GM23338 (cell line): ENCODE measurements around the gene ADAM8. TPM values are rescaled to one million over a fixed set of nuclear protein-coding genes. Genes with fewer than 3 reads are reported as not detected.

Experiments used
- ATAC-seq: fragments of 200-7000 bp; cut with Tn5 transposase; 3 replicates; pipeline ENCODE4 v1.9.1; 2020
- DNase-seq: peaks from one replicate; pipeline ENCODE4 v3.0.0-alpha.2; 2015; ENCODE audit warnings: low spot score
- H2AFZ ChIP-seq: fragments of 200-600 bp; sonication (generic); 2 replicates; pipeline ENCODE4 v1.8.0; 2016; ENCODE audit warnings: antibody characterized with exemption, mild to moderate bottlenecking, moderate library complexity
- H3F3A ChIP-seq: fragments of 200-600 bp; sonication (generic); replicated peaks from 2 replicates; pipeline ENCODE4 v1.8.0; 2017; ENCODE audit warnings: antibody characterized with exemption, mixed run types, low read depth
- H3K27ac ChIP-seq: fragments of 200-600 bp; sonication (generic); 2 replicates; pipeline ENCODE4 v1.6.1; 2016; ENCODE audit warnings: low read depth
- H3K27me3 ChIP-seq: fragments of 200-600 bp; sonication (generic); 2 replicates; pipeline ENCODE4 v1.8.0; 2016; ENCODE audit warnings: mild to moderate bottlenecking, mixed run types, moderate library complexity; ENCODE audit not compliant: insufficient read depth
- H3K36me3 ChIP-seq: fragments of 200-600 bp; sonication (generic); 2 replicates; pipeline ENCODE4 v1.8.0; 2016; ENCODE audit warnings: mild to moderate bottlenecking; ENCODE audit not compliant: insufficient read depth
- H3K4me1 ChIP-seq: fragments of 200-600 bp; sonication (generic); 2 replicates; pipeline ENCODE4 v1.8.0; 2016; ENCODE audit warnings: mild to moderate bottlenecking, moderate library complexity; ENCODE audit not compliant: insufficient read depth
- H3K4me2 ChIP-seq: fragments of 200-600 bp; sonication (generic); 2 replicates; pipeline ENCODE4 v1.7.1; 2017; ENCODE audit warnings: mixed run types
- H3K4me3 ChIP-seq: fragments of 200-600 bp; sonication (generic); 2 replicates; pipeline ENCODE4 v1.6.1; 2016; ENCODE audit warnings: mixed run types
- H3K79me2 ChIP-seq: fragments of 200-600 bp; sonication (generic); replicated peaks from 2 replicates; pipeline ENCODE4 v1.8.0; 2017; ENCODE audit warnings: mild to moderate bottlenecking; ENCODE audit not compliant: insufficient read depth
- H3K9me2 ChIP-seq: fragments of 200-600 bp; sonication (generic); 2 replicates; pipeline ENCODE4 v1.8.0; 2017; ENCODE audit not compliant: insufficient read depth
- H4K20me1 ChIP-seq: fragments of 200-600 bp; sonication (generic); replicated peaks from 2 replicates; pipeline ENCODE4 v1.8.0; 2017; ENCODE audit warnings: mild to moderate bottlenecking; ENCODE audit not compliant: insufficient read depth
- H3K27ac Mint-ChIP-seq: 2 replicates; pipeline ENCODE4 v1.8.0; 2020; ENCODE audit warnings: inconsistent platforms, mild to moderate bottlenecking, moderate library complexity, mixed read lengths
- H3K27me3 Mint-ChIP-seq: 3 replicates; pipeline ENCODE4 v1.8.0; 2022; ENCODE audit warnings: low read depth, mild to moderate bottlenecking, moderate library complexity, mixed read lengths, inconsistent platforms; ENCODE audit not compliant: insufficient read depth, poor library complexity
- H3K36me3 Mint-ChIP-seq: 3 replicates; pipeline ENCODE4 v1.8.0; 2021; ENCODE audit warnings: low read depth, mild to moderate bottlenecking, inconsistent platforms, moderate library complexity, mixed read lengths
- H3K4me1 Mint-ChIP-seq: 3 replicates; pipeline ENCODE4 v1.8.0; 2020; ENCODE audit warnings: mild to moderate bottlenecking, inconsistent platforms, mixed read lengths
- H3K4me3 Mint-ChIP-seq: 3 replicates; pipeline ENCODE4 v1.8.0; 2021; ENCODE audit warnings: moderate library complexity, mild to moderate bottlenecking, inconsistent platforms, mixed read lengths
- H3K9me3 Mint-ChIP-seq: 3 replicates; pipeline ENCODE4 v1.8.0; 2020; ENCODE audit warnings: moderate library complexity, mild to moderate bottlenecking, inconsistent platforms, mixed read lengths
- CREB1 ChIP-seq: fragments of 250-450 bp; sonication (Bioruptor Pico); IDR thresholded peaks from 2 replicates; pipeline ENCODE4 v1.5.0; 2020; ENCODE audit warnings: low read depth, mild to moderate bottlenecking, moderate library complexity
- CTCF ChIP-seq, 2 experiments: fragments of 200-600 bp in 1 of 2; sonication (generic) in 1 of 2; conservative IDR thresholded peaks; 2 replicates each; pipeline versions ENCODE4 v1.5.1 to v1.6.1; 2016 to 2017; ENCODE audit warnings: antibody characterized with exemption in 2 of 2, low read depth in 2 of 2, mild to moderate bottlenecking in 2 of 2, moderate library complexity in 1 of 2
- ETS1 ChIP-seq: IDR thresholded peaks from 2 replicates; pipeline ENCODE4 v1.6.1; 2016; ENCODE audit warnings: antibody characterized with exemption
- EZH2 ChIP-seq: fragments of 200-600 bp; sonication (generic); IDR thresholded peaks from one replicate; pipeline ENCODE4 v1.8.0; 2017; ENCODE audit warnings: antibody characterized with exemption, mild to moderate bottlenecking, low read depth; ENCODE audit not compliant: unreplicated experiment
- EZH2phosphoT487 ChIP-seq: fragments of 200-600 bp; sonication (generic); IDR thresholded peaks from one replicate; pipeline ENCODE4 v1.8.1; 2018; ENCODE audit warnings: antibody characterized with exemption; ENCODE audit not compliant: unreplicated experiment
- JUNB ChIP-seq: IDR thresholded peaks from one replicate; pipeline ENCODE4 v1.6.1; 2016; ENCODE audit warnings: antibody characterized with exemption; ENCODE audit not compliant: unreplicated experiment
- NANOG ChIP-seq: IDR thresholded peaks from 2 replicates; pipeline ENCODE4 v1.6.1; 2016; ENCODE audit warnings: antibody characterized with exemption, borderline replicate concordance
- POLR2AphosphoS5 ChIP-seq: IDR thresholded peaks from 2 replicates; pipeline ENCODE4 v1.6.1; 2016; ENCODE audit warnings: antibody characterized with exemption, low read depth
- REST ChIP-seq: IDR thresholded peaks from one replicate; pipeline ENCODE4 v1.6.1; 2018; ENCODE audit warnings: antibody characterized with exemption; ENCODE audit not compliant: unreplicated experiment
- STAT1 ChIP-seq: IDR thresholded peaks from one replicate; pipeline ENCODE4 v1.6.1; 2016; ENCODE audit warnings: antibody characterized with exemption; ENCODE audit not compliant: unreplicated experiment
- ZNF114 ChIP-seq: fragments of 250-450 bp; sonication (Bioruptor Pico); IDR thresholded peaks from 2 replicates; pipeline ENCODE4 v1.5.0; 2020; ENCODE audit warnings: mild to moderate bottlenecking, moderate library complexity
- ZNF331 ChIP-seq: fragments of 250-450 bp; sonication (Bioruptor Pico); IDR thresholded peaks from 2 replicates; pipeline ENCODE4 v1.5.0; 2020; ENCODE audit warnings: low read depth, mild to moderate bottlenecking, moderate library complexity
- ZNF462 ChIP-seq: fragments of 250-450 bp; sonication (Bioruptor Pico); IDR thresholded peaks from 2 replicates; pipeline ENCODE4 v1.5.0; 2020; ENCODE audit warnings: mild to moderate bottlenecking, moderate library complexity
- polyA plus RNA-seq: library from polyadenylated mRNA; unstranded; fragments of >200 nt; fragmentation: Nextera tagmentation; extraction: Ambion mirVana; gene quantifications from 2 replicates; pipeline ENCODE4 v1.2.1, GENCODE V29; 2016
- total RNA-seq: library from RNA; depleted of rRNA; stranded (reverse); fragments of >200 nt; shearing (Covaris generic); gene quantifications from 2 replicates; pipeline ENCODE4 v1.2.3, GENCODE V29; 2014

The ADAM8 gene
- total and polyA plus RNA-seq, 2 experiments from 2014 or later: 1.9 to 5.5 TPM

GRCh38 chr10:133215586-133215985, 61.1 kb downstream of the ADAM8 start:
- no peak for TF ChIP-seq EZH2phosphoT487
- no peak for TF ChIP-seq NANOG
- no peak for TF ChIP-seq CTCF (conservative IDR thresholded peaks at IDR 0.05; ENCODE audit: low read depth in 2 of 2)
- no peak for TF ChIP-seq ETS1
- TF ChIP-seq EZH2: no peak
- no peak for TF ChIP-seq CREB1
- no peak for TF ChIP-seq ZNF114 (CRISPR knock-in tag)
- TF ChIP-seq STAT1: no peak
- no peak for TF ChIP-seq POLR2AphosphoS5
- TF ChIP-seq ZNF331: no peak
- no peak for TF ChIP-seq REST
- no peak for TF ChIP-seq ZNF462 (CRISPR knock-in tag)
- no peak for TF ChIP-seq JUNB
- Histone ChIP-seq H3K27ac (no peak overlapping the region), H3K27me3 (no peaks in the 10 kb centered on the region), H3K9me2 (no peaks in the 10 kb centered on the region), H3K79me2 (no peaks in the 10 kb centered on the region), H3K4me2 (no peak overlapping the region), H4K20me1 (no peaks in the 10 kb centered on the region), H3K4me3 (no peak overlapping the region), H2AFZ (no peak overlapping the region), H3F3A (peaks cover 9% of the 10 kb centered on the region; the same call in 1 of the 2 replicates), H3K4me1 (0 out of 2 replicates have a peak, but pooled peaks cover 4% of the 10 kb centered on the region), H3K36me3 (no peaks in the 10 kb centered on the region)
- Mint-ChIP-seq H3K4me3 (no peak overlapping the region), H3K27ac (no peak overlapping the region), H3K4me1 (peaks cover 3% of the 10 kb centered on the region), H3K27me3 (peaks cover 7% of the 10 kb centered on the region), H3K36me3 (peaks cover 3% of the 10 kb centered on the region; the same call in 1 of the 3 replicates), H3K9me3 (no peaks in the 10 kb centered on the region; the same call in 2 of the 3 replicates)
- DNase-seq (no peak), ATAC-seq (no peak)
